Lower leg skin (tissue), 3 donors: ENCODE results near the gene PDZRN3.

Experiments
- CTCF ChIP-seq, 3 donors: fragments of 450-650 bp; IDR thresholded peaks; one replicate each; pipeline ENCODE4 v1.5.1; 2016; ENCODE audit warnings: antibody characterized with exemption in 3 of 3, mild to moderate bottlenecking in 3 of 3, moderate library complexity in 2 of 3
- POLR2A ChIP-seq, 2 donors: fragments of 450-650 bp; IDR thresholded peaks; one replicate each; pipeline ENCODE4 v1.6.1; 2016 to 2017; ENCODE audit warnings: antibody characterized with exemption in 2 of 2, mild to moderate bottlenecking in 1 of 2, moderate library complexity in 1 of 2

GRCh38 chr3:73432706-73433032 lies 192.1 kb downstream of the PDZRN3 start:
- TF ChIP-seq CTCF (IDR thresholded peaks at IDR 0.05), result no peak
- no peak for TF ChIP-seq POLR2A (IDR thresholded peaks at IDR 0.05)
